22Rv1 (cell line): ENCODE measurements around the gene MTAP.

Experiments used
- CTCF ChIP-seq: fragments of 450-650 bp; IDR thresholded peaks from 2 replicates; pipeline ENCODE4 v1.5.1; 2017; ENCODE audit warnings: mild to moderate bottlenecking
- ZFX ChIP-seq: fragments of 450-650 bp; IDR thresholded peaks from 2 replicates; pipeline ENCODE4 v1.6.1; 2017; ENCODE audit warnings: antibody characterized with exemption, borderline replicate concordance

- TF ChIP-seq CTCF = no peak
- TF ChIP-seq ZFX = no peak
Observed at GRCh38 chr9:21976334-21976875, 174.0 kb downstream of the MTAP start.
